Measurements from ENCODE around the gene ZNF366. TPM values are rescaled to one million over a fixed set of nuclear protein-coding genes. Genes with fewer than 3 reads are reported as not detected.

The ZNF366 gene
- total RNA-seq, 1 experiment from 2014 or later, result not detected

DNA sequence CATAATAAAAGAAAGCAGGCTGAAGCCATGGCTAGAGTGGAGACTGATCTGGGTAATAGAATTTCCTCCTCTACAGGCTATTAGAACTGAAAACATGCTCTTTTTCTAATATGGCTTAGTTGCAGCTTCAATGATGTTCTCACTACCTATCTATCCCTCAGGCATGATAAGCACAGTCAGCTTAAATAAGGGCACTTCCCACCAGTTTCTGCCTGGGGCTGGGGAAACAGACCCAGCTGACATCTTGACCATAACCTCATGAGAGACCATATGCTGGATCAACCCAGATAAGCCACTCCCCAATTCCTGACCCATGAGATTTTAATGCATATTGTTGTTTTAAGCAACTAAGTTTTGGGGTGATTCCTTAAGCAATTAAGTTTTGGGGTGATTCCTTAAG is 81.2 kb downstream of the ZNF366 start:
- H3K79me2 ChIP-seq (ENCODE audit: insufficient read depth, low read length), result no peaks in the 10 kb centered on the region
- no peaks in the 10 kb centered on the region for H3K36me3 ChIP-seq (ENCODE audit: control insufficient read depth in 1 of 2, insufficient read depth in 2 of 2, low read length in 2 of 2)
- no peak overlapping the region for H3K4me2 ChIP-seq (ENCODE audit: low read length)
- TF ChIP-seq FOSL1 (IDR thresholded peaks at IDR 0.05; ENCODE audit: low read depth) (no peak), YY1 (IDR thresholded peaks at IDR 0.05; ENCODE audit: extremely low read depth, insufficient replicate concordance, low read depth, low read length) (no peak), SP1 (IDR thresholded peaks at IDR 0.05; ENCODE audit: low read depth) (no peak)
- TF ChIP-seq, protein P1, sequence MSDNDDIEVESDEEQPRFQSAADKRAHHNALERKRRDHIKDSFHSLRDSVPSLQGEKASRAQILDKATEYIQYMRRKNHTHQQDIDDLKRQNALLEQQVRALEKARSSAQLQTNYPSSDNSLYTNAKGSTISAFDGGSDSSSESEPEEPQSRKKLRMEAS (IDR thresholded peaks at IDR 0.05), result no peak
- H3K9ac ChIP-seq (ENCODE audit: low read length), result no peak overlapping the region
- H3K9me3 ChIP-seq (ENCODE audit: control insufficient read depth in 1 of 2, insufficient read depth in 1 of 2, low read depth in 1 of 2, low read length in 2 of 2), result no peaks in the 10 kb centered on the region
- ChIA-PET CTCF (no interaction called here), POLR2A (no interaction called here), RAD21 (ENCODE audit: low non-redundant PET in 1 of 2, low total read pairs in 2 of 2, uncharacterized antibody in 2 of 2, unreplicated experiment in 2 of 2) (no interaction called here)
- no peaks in the 10 kb centered on the region for H4K20me1 ChIP-seq (ENCODE audit: insufficient read depth)
- H3K4me3 ChIP-seq (replicated peaks in 1 of 2; ENCODE audit: low read depth in 1 of 2, low read length in 2 of 2), result no peak overlapping the region
- intact Hi-C loops (cut with micrococcal nuclease), result no loop called here
- no TSS peak for BruUV-seq (replicated peaks)
- no peak overlapping the region for H3K27ac ChIP-seq (ENCODE audit: low read depth, low read length)
- no peaks in the 10 kb centered on the region for H3K9me2 ChIP-seq (ENCODE audit: insufficient read depth)
- H3K27me3 ChIP-seq (ENCODE audit: insufficient read depth, low read length), result no peaks in the 10 kb centered on the region
- ATAC-seq, result no peak
- H2AFZ ChIP-seq (ENCODE audit: low read depth, low read length, poor library complexity, severe bottlenecking), result no peak overlapping the region
- no peaks in the 10 kb centered on the region for H3K4me1 ChIP-seq (ENCODE audit: control insufficient read depth in 1 of 2, insufficient read depth in 2 of 2, low read length in 2 of 2)
- DNase-seq (ENCODE audit: low read depth, low spot score), result no peak

DNA sequence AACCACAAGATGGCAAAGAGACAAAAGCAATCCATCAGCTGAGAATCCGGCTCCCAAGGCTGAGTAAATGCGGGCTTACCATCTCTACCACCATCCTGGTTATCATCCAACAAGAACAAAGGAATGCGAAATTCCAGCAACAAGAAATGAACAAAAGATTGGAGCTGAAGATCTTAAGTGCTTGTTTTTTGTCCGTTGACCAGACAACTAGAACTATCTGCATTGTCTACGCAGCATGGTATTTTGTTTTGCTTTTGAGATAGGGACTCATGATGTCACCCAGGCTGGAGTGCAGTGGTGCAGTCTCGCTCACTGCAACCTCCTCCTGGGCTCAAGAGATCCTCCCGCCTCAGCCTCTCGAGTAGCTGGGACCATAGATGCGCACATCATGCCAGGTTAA is 88.9 kb downstream of the ZNF366 start:
- H3K4me1 ChIP-seq (ENCODE audit: control insufficient read depth in 1 of 2, insufficient read depth in 2 of 2, low read length in 2 of 2), result no peaks in the 10 kb centered on the region
- no peaks in the 10 kb centered on the region for H3K27me3 ChIP-seq (ENCODE audit: insufficient read depth, low read length)
- H2AFZ ChIP-seq (ENCODE audit: low read depth, low read length, poor library complexity, severe bottlenecking), result no peak overlapping the region
- no peaks in the 10 kb centered on the region for H3K36me3 ChIP-seq (ENCODE audit: control insufficient read depth in 1 of 2, insufficient read depth in 2 of 2, low read length in 2 of 2)
- no peak overlapping the region for H3K27ac ChIP-seq (ENCODE audit: low read depth, low read length)
- ATAC-seq, result no peak
- no peak for DNase-seq (ENCODE audit: low read depth, low spot score)
- H3K4me3 ChIP-seq (replicated peaks in 1 of 2; ENCODE audit: low read depth in 1 of 2, low read length in 2 of 2), result no peak overlapping the region
- no peak for TF ChIP-seq FOSL1 (IDR thresholded peaks at IDR 0.05; ENCODE audit: low read depth)
- TF ChIP-seq POLR2AphosphoS5 (IDR thresholded peaks at IDR 0.05; ENCODE audit: low read depth, low read length), result no peak
- TF ChIP-seq, protein P1 (IDR thresholded peaks at IDR 0.05), result no peak
- TF ChIP-seq, protein P2, sequence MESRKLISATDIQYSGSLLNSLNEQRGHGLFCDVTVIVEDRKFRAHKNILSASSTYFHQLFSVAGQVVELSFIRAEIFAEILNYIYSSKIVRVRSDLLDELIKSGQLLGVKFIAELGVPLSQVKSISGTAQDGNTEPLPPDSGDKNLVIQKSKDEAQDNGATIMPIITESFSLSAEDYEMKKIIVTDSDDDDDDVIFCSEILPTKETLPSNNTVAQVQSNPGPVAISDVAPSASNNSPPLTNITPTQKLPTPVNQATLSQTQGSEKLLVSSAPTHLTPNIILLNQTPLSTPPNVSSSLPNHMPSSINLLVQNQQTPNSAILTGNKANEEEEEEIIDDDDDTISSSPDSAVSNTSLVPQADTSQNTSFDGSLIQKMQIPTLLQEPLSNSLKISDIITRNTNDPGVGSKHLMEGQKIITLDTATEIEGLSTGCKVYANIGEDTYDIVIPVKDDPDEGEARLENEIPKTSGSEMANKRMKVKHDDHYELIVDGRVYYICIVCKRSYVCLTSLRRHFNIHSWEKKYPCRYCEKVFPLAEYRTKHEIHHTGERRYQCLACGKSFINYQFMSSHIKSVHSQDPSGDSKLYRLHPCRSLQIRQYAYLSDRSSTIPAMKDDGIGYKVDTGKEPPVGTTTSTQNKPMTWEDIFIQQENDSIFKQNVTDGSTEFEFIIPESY (IDR thresholded peaks at IDR 0.05; ENCODE audit: extremely low read depth, insufficient replicate concordance, low read length), result no peak
- no peak for TF ChIP-seq SRF (IDR thresholded peaks at IDR 0.05; ENCODE audit: low read depth)
- no peak for TF ChIP-seq EZH2phosphoT487 (IDR thresholded peaks at IDR 0.05; ENCODE audit: borderline replicate concordance)
- TF ChIP-seq EZH2 (IDR thresholded peaks at IDR 0.05), result no peak
- no peak for TF ChIP-seq CEBPB (IDR thresholded peaks at IDR 0.05; ENCODE audit: low read depth)
- TF ChIP-seq POLR2A (IDR thresholded peaks at IDR 0.05; ENCODE audit: borderline replicate concordance, extremely low read depth, insufficient read depth, insufficient read length), result no peak
- TF ChIP-seq, protein P3, sequence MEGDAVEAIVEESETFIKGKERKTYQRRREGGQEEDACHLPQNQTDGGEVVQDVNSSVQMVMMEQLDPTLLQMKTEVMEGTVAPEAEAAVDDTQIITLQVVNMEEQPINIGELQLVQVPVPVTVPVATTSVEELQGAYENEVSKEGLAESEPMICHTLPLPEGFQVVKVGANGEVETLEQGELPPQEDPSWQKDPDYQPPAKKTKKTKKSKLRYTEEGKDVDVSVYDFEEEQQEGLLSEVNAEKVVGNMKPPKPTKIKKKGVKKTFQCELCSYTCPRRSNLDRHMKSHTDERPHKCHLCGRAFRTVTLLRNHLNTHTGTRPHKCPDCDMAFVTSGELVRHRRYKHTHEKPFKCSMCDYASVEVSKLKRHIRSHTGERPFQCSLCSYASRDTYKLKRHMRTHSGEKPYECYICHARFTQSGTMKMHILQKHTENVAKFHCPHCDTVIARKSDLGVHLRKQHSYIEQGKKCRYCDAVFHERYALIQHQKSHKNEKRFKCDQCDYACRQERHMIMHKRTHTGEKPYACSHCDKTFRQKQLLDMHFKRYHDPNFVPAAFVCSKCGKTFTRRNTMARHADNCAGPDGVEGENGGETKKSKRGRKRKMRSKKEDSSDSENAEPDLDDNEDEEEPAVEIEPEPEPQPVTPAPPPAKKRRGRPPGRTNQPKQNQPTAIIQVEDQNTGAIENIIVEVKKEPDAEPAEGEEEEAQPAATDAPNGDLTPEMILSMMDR (IDR thresholded peaks at IDR 0.05 in 2 of 3, conservative IDR thresholded peaks at IDR 0.05 in 1 of 3; ENCODE audit: borderline replicate concordance in 1 of 3, insufficient read depth in 1 of 3, low read depth in 2 of 3, low read length in 2 of 3), result no peak
- no peak for TF ChIP-seq CBX3 (IDR thresholded peaks at IDR 0.05; ENCODE audit: low read depth)
- TF ChIP-seq YY1 (IDR thresholded peaks at IDR 0.05; ENCODE audit: extremely low read depth, insufficient replicate concordance, low read depth, low read length), result no peak
- TF ChIP-seq RAD21 (IDR thresholded peaks at IDR 0.05; ENCODE audit: low read depth), result no peak
- H3K4me2 ChIP-seq (ENCODE audit: low read length), result no peak overlapping the region
- no peaks in the 10 kb centered on the region for H4K20me1 ChIP-seq (ENCODE audit: insufficient read depth)
- BruUV-seq (replicated peaks), result no TSS peak
- intact Hi-C loops (cut with micrococcal nuclease), result no loop called here
- H3K9me3 ChIP-seq (ENCODE audit: control insufficient read depth in 1 of 2, insufficient read depth in 1 of 2, low read depth in 1 of 2, low read length in 2 of 2), result no peaks in the 10 kb centered on the region
- no peak overlapping the region for H3K9ac ChIP-seq (ENCODE audit: low read length)
- no peaks in the 10 kb centered on the region for H3K79me2 ChIP-seq (ENCODE audit: insufficient read depth, low read length)
- POLR2A ChIA-PET, result no interaction called here
- CTCF ChIA-PET, result no interaction called here
- H3K9me2 ChIP-seq (ENCODE audit: insufficient read depth), result no peaks in the 10 kb centered on the region
- RAD21 ChIA-PET (ENCODE audit: low non-redundant PET in 1 of 2, low total read pairs in 2 of 2, uncharacterized antibody in 2 of 2, unreplicated experiment in 2 of 2), result no interaction called here
